ENCODE results near the gene SLC26A2. TPM values are rescaled to one million over a fixed set of nuclear protein-coding genes. Genes with fewer than 3 reads are reported as not detected.

Gene SLC26A2
- total and polyA plus RNA-seq, 2 of the 8 experiments (the other 6 are each of a cell fraction or from before 2014, with no cell fraction given): 3.7 to 11.4 TPM

- H3K4ac ChIP-seq (replicated peaks; ENCODE audit: insufficient read length, low read depth, low read length): no peak overlapping the region
- H2BK120ac ChIP-seq (replicated peaks; ENCODE audit: low read depth, low read length): no peak overlapping the region
- FAIRE-seq (no peak), DNase-seq (ENCODE audit: low read depth in 1 of 2, low spot score in 2 of 2) (no peak)
- H3K18ac ChIP-seq (ENCODE audit: extremely low read depth, low read length): no peak overlapping the region
- H4K91ac ChIP-seq (replicated peaks; ENCODE audit: insufficient read length, low read length): no peak overlapping the region
- H3K9ac ChIP-seq (replicated peaks in 1 of 4; ENCODE audit: extremely low read depth in 1 of 4, low read depth in 3 of 4, low read length in 3 of 4): no peak overlapping the region
- H3K36me3 ChIP-seq (ENCODE audit: control insufficient read depth in 2 of 4, insufficient read depth in 4 of 4, low read length in 3 of 4): no peaks in the 10 kb centered on the region
- no peak overlapping the region for H2AFZ ChIP-seq (ENCODE audit: low read length)
- H3K9me3 ChIP-seq (ENCODE audit: insufficient read depth in 2 of 2, low read depth in 1 of 2, low read length in 1 of 2): no peaks in the 10 kb centered on the region
- H2BK5ac ChIP-seq (ENCODE audit: low read depth, low read length): no peak overlapping the region
- H3K4me3 ChIP-seq (ENCODE audit: extremely low read depth in 1 of 4, insufficient read depth in 2 of 4, low read depth in 3 of 4, low read length in 4 of 4): no peak overlapping the region
- no peaks in the 10 kb centered on the region for H3K79me2 ChIP-seq (ENCODE audit: control insufficient read depth in 1 of 2, insufficient read depth in 2 of 2, low read length in 2 of 2)
- H3K79me1 ChIP-seq (ENCODE audit: low read depth, low read length): no peaks in the 10 kb centered on the region
- no peaks in the 10 kb centered on the region for H4K20me1 ChIP-seq (replicated peaks in 1 of 2; ENCODE audit: control insufficient read depth in 1 of 2, insufficient read depth in 2 of 2, low read length in 2 of 2)
- H2BK15ac ChIP-seq (ENCODE audit: low read length): no peak overlapping the region
- H4K8ac ChIP-seq (ENCODE audit: extremely low read depth, insufficient read depth, low read length): no peak overlapping the region
- POLR2A ChIA-PET (ENCODE audit: partially characterized antibody): interaction anchor here (0.6 to 0.9 kb wide), 2 partner anchors 64 to 1790 kb away, joined by 3 to 4 read pairs; partner anchors contain the start of genes HMGXB3 and TIGD6
- no peak overlapping the region for H3K27ac ChIP-seq (ENCODE audit: low read depth, low read length)
- WGBS, 2 experiments (ENCODE audit: extremely low coverage in 1 of 2, insufficient coverage in 1 of 2, insufficient read length in 1 of 2, insufficient replicate concordance in 2 of 2, low coverage in 1 of 2, low lambda C conversion rate in 2 of 2, missing lambda C conversion rate in 1 of 2): 91% methylated on average over 1 of the region's 1 CpG; no CpG with 5 or more reads in 1 of the 2 experiments
- no peak overlapping the region for H2BK12ac ChIP-seq (ENCODE audit: low read depth, low read length)
- H3K27me3 ChIP-seq (replicated peaks in 1 of 4; ENCODE audit: control insufficient read depth in 3 of 4, extremely low read depth in 1 of 4, insufficient read depth in 3 of 4, low read length in 3 of 4): no peaks in the 10 kb centered on the region; a peak in 2 of 7 replicates
- H4K5ac ChIP-seq (ENCODE audit: insufficient read length, low read depth, low read length): no peak overlapping the region
- H2AK5ac ChIP-seq (ENCODE audit: low read depth, low read length): no peak overlapping the region
- H3K23me2 ChIP-seq (ENCODE audit: low read depth, low read length): no peaks in the 10 kb centered on the region
- CTCF ChIA-PET (ENCODE audit: partially characterized antibody): interaction anchor here (0.9 to 6.4 kb wide), 15 partner anchors 10 to 304 kb away, joined by 3 to 80 read pairs (median 5); partner anchors contain the start of gene SLC26A2
- no peak overlapping the region for H3K4me2 ChIP-seq (ENCODE audit: insufficient read depth in 1 of 2, low read depth in 2 of 2, low read length in 2 of 2)
- H3K14ac ChIP-seq (ENCODE audit: insufficient read length): no peak overlapping the region
- no peak overlapping the region for H2BK20ac ChIP-seq (ENCODE audit: low read length)
- H3K56ac ChIP-seq (replicated peaks; ENCODE audit: insufficient read length, low read depth, low read length): no peak overlapping the region
- H3K4me1 ChIP-seq (replicated peaks in 1 of 4; ENCODE audit: control insufficient read depth in 3 of 4, insufficient read depth in 4 of 4, low read length in 3 of 4): peaks cover 0 to 5% (median 1%) of the 10 kb centered on the region in 4 experiments; a peak in 1 of 7 replicates
- no peak overlapping the region for H3K23ac ChIP-seq (ENCODE audit: insufficient read length)
- no peak for TF ChIP-seq CHD2 (IDR thresholded peaks at IDR 0.05; ENCODE audit: low read length)
- no peak for TF ChIP-seq RBBP5 (IDR thresholded peaks at IDR 0.05; ENCODE audit: borderline replicate concordance, low read depth, low read length)
- TF ChIP-seq KDM1A (IDR thresholded peaks at IDR 0.05; ENCODE audit: borderline replicate concordance, low read length): no peak
These were observed 24.4 kb upstream of the SLC26A2 start for GRCh38 chr5:149936044-149936699.
